DND-41 (cell line): ENCODE data around the gene KLC1.

Experiments used
- ATAC-seq: fragments of 200-7000 bp; cut with Tn5 transposase; 3 replicates; pipeline ENCODE4 v1.9.1; 2021; ENCODE audit warnings: low read depth; ENCODE audit not compliant: insufficient read depth
- DNase-seq: peaks from one replicate; pipeline ENCODE4 v3.0.0-alpha.2; 2020
- H2AFZ ChIP-seq: 2 replicates; pipeline ENCODE4 v1.6.0; 2012; ENCODE audit warnings: low read depth, low read length
- H3K27ac ChIP-seq: 2 replicates; pipeline ENCODE4 v1.5.1; 2012; ENCODE audit warnings: low read length, inconsistent platforms
- H3K27me3 ChIP-seq: fragments of 200-600 bp; sonication (generic); 2 replicates; pipeline ENCODE4 v1.6.0; 2012; ENCODE audit warnings: low read length, mild to moderate bottlenecking, inconsistent platforms; ENCODE audit not compliant: insufficient read depth, poor library complexity
- H3K36me3 ChIP-seq: 2 replicates; pipeline ENCODE4 v1.5.1; 2012; ENCODE audit warnings: low read length, inconsistent platforms; ENCODE audit not compliant: insufficient read depth
- H3K4me1 ChIP-seq: 2 replicates; pipeline ENCODE4 v1.5.1; 2012; ENCODE audit warnings: mild to moderate bottlenecking, low read length; ENCODE audit not compliant: insufficient read depth
- H3K4me2 ChIP-seq: 2 replicates; pipeline ENCODE4 v1.6.0; 2012; ENCODE audit warnings: mild to moderate bottlenecking, moderate library complexity, low read length, inconsistent platforms; ENCODE audit not compliant: insufficient read depth
- H3K4me3 ChIP-seq, 2 experiments: fragments of 200-600 bp in 1 of 2; shearing (Covaris generic) in 1 of 2; 2 replicates each; pipeline ENCODE4 v1.5.1; 2012 to 2016; ENCODE audit warnings: inconsistent platforms in 2 of 2, low read length in 2 of 2, mild to moderate bottlenecking in 2 of 2, low read depth in 1 of 2, moderate library complexity in 1 of 2
- H3K79me2 ChIP-seq: 2 replicates; pipeline ENCODE4 v1.6.0; 2012; ENCODE audit warnings: low read length, inconsistent platforms; ENCODE audit not compliant: insufficient read depth
- H3K9ac ChIP-seq: 2 replicates; pipeline ENCODE4 v1.6.0; 2012; ENCODE audit warnings: low read depth, mild to moderate bottlenecking, inconsistent platforms, low read length, moderate library complexity
- H3K9me3 ChIP-seq: 2 replicates; pipeline ENCODE4 v1.5.1; 2012; ENCODE audit warnings: low read length, moderate library complexity, mild to moderate bottlenecking, inconsistent platforms; ENCODE audit not compliant: insufficient read depth, severe bottlenecking
- H4K20me1 ChIP-seq: 2 replicates; pipeline ENCODE4 v1.6.0; 2012; ENCODE audit warnings: low read length; ENCODE audit not compliant: insufficient read depth
- CTCF ChIP-seq: IDR thresholded peaks from 2 replicates; pipeline ENCODE4 v1.5.1; 2012; ENCODE audit warnings: borderline replicate concordance, low read length, moderate library complexity, mild to moderate bottlenecking; ENCODE audit not compliant: poor library complexity, severe bottlenecking; ENCODE audit errors: extremely low read depth
- EZH2 ChIP-seq: IDR thresholded peaks from 3 replicates; pipeline ENCODE4 v1.6.1; 2012; ENCODE audit warnings: borderline replicate concordance, low read depth, mild to moderate bottlenecking, moderate library complexity, low read length, inconsistent platforms; ENCODE audit not compliant: severe bottlenecking

Gene KLC1

GRCh38 chr14:103680491-103681231, 51.6 kb downstream of the KLC1 start:
- Histone ChIP-seq H3K4me1 (no peaks in the 10 kb centered on the region), H3K9ac (no peak overlapping the region), H3K79me2 (no peaks in the 10 kb centered on the region), H4K20me1 (peaks cover 8% of the 10 kb centered on the region; the same call in 1 of the 2 replicates), H2AFZ (no peak overlapping the region), H3K27me3 (no peaks in the 10 kb centered on the region), H3K36me3 (peaks cover 93% of the 10 kb centered on the region), H3K9me3 (no peaks in the 10 kb centered on the region), H3K4me2 (no peak overlapping the region), H3K27ac (no peak overlapping the region), H3K4me3 (no peak overlapping the region)
- no peak for DNase-seq
- no peak for TF ChIP-seq EZH2
- no peak for TF ChIP-seq CTCF
- ATAC-seq: no peak

GRCh38 chr14:103683139-103683538, 54.1 kb downstream of the KLC1 start:
- no peak for DNase-seq
- no peak overlapping the region for H3K9ac ChIP-seq
- no peaks in the 10 kb centered on the region for H3K4me1 ChIP-seq
- H3K36me3 ChIP-seq: peaks cover 93% of the 10 kb centered on the region
- H3K27me3 ChIP-seq: no peaks in the 10 kb centered on the region
- H3K27ac ChIP-seq: no peak overlapping the region
- H3K9me3 ChIP-seq: no peaks in the 10 kb centered on the region
- no peak overlapping the region for H3K4me3 ChIP-seq
- ATAC-seq: no peak
- H4K20me1 ChIP-seq: peaks cover 6% of the 10 kb centered on the region; the same call in 1 of the 2 replicates
- H3K4me2 ChIP-seq: no peak overlapping the region
- no peak overlapping the region for H2AFZ ChIP-seq
- TF ChIP-seq CTCF: no peak
- no peak for TF ChIP-seq EZH2
- H3K79me2 ChIP-seq: no peaks in the 10 kb centered on the region

GRCh38 chr14:103684471-103684870, 55.5 kb downstream of the KLC1 start:
- no peak overlapping the region for H3K9ac ChIP-seq
- H2AFZ ChIP-seq: no peak overlapping the region
- no peak overlapping the region for H3K4me3 ChIP-seq
- no peaks in the 10 kb centered on the region for H3K27me3 ChIP-seq
- TF ChIP-seq EZH2: no peak
- TF ChIP-seq CTCF: no peak
- DNase-seq: no peak
- H4K20me1 ChIP-seq: peaks cover 6% of the 10 kb centered on the region; the same call in 1 of the 2 replicates
- H3K27ac ChIP-seq: no peak overlapping the region
- H3K9me3 ChIP-seq: no peaks in the 10 kb centered on the region
- no peaks in the 10 kb centered on the region for H3K4me1 ChIP-seq
- H3K79me2 ChIP-seq: peaks cover 2% of the 10 kb centered on the region; the same call in 1 of the 2 replicates
- H3K4me2 ChIP-seq: no peak overlapping the region
- H3K36me3 ChIP-seq: peaks cover 93% of the 10 kb centered on the region
- ATAC-seq: no peak

- Histone ChIP-seq H3K9me3 (no peaks in the 10 kb centered on the region), H3K4me2 (no peak overlapping the region), H3K4me1 (no peaks in the 10 kb centered on the region), H3K79me2 (peaks cover 2% of the 10 kb centered on the region; the same call in 1 of the 2 replicates), H3K27ac (no peak overlapping the region), H3K27me3 (no peaks in the 10 kb centered on the region), H4K20me1 (peaks cover 6% of the 10 kb centered on the region; the same call in 1 of the 2 replicates), H3K9ac (no peak overlapping the region), H3K4me3 (no peak overlapping the region), H3K36me3 (peaks cover 91% of the 10 kb centered on the region), H2AFZ (no peak overlapping the region)
- DNase-seq: no peak
- ATAC-seq: no peak
- TF ChIP-seq CTCF (no peak), EZH2 (no peak)
Observed at GRCh38 chr14:103684871-103685270, 55.9 kb downstream of the KLC1 start.
